ENCODE measurements around the gene SNAP29.
"Not testable (repeated sequence)": the region's sequence is repeated elsewhere in the genome, so short reads cannot be mapped to it uniquely, and the experiment has no call there.

The SNAP29 gene

DNA sequence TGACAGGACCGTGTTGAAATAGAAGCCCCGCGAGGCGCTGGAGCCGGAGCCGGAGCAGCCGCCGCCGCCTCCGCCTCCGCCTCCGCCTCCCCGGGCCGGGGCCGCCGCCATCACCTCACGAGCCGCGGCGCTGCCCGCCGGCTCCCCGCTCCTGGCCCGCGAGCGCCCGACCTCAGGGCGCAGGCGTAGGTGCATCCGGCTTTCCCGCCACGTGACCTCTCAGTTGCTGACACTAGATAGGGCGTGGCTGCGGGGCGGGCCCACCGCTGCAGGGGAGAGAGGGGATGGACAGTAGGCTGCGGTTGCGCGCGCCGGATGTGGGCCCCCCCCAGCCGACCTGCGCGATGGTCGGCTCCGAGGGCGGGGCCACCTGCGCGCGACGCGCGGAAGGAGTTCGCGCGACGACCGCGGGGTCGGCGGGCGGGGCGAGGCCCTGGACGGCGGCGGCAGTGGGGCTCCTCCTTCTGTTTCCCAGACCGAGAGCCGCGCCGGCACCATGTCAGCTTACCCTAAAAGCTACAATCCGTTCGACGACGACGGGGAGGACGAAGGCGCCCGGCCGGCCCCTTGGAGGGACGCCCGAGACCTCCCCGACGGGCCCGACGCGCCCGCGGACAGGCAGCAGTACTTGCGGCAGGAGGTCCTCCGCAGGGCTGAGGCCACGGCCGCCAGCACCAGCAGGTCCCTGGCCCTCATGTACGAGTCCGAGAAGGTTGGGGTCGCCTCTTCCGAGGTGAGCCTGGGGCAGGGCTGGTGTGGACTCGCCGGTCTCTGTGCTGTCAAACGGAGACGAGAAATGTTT, at the start of gene SNAP29, which contains the start of gene PI4KA:
Gene SNAP29 (plus strand): TSS at position 393 of the 802 bp plus-strand sequence. CDS start 104 bp downstream, at position 497.
Gene PI4KA (minus strand): TSS at position 197 of the 802 bp plus-strand sequence. CDS start 86 bp downstream, at position 111.
- DNase-seq = peak; percentile 99

- DNase-seq = no peak
These were observed 49.1 kb upstream of the SNAP29 start for GRCh38 chr22:20809538-20810185.

GRCh38 chr22:20810645-20811044, 48.2 kb upstream of the SNAP29 start:
- no peak for DNase-seq

GRCh38 chr22:20811171-20811570, 47.6 kb upstream of the SNAP29 start:
- no peak for DNase-seq

DNA sequence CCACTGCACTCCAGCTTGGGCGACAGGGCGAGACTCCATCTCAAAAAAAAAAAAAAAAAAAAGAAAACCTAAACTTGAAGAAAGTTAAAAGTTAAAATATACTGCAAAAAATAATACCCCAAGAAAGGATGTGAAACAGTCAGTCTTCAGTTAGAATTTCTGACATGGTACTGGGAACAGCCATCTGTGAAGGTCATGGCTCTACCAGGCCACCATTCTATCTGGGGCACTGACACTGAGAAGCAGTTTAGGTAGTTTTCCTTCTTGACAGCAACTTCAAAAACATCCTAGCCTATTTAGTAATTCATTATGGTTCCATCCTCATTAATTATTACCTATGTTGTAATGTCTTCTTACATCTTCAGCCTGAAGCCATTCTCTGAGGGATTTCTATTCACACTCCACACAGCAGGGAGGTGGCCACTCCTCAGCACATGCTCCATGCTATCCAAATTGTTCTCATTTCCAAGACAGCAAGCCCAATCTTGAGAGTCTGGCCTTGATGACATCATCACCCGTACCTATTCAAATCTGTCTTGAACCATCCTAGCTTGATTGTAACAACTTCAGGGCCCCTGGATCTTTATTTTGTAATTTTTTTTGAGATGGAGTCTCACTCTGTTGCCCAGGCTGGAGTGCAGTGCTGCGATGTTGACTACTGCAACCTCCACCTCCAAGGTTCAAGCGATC, 46.7 kb upstream of the SNAP29 start:
- no peak for DNase-seq

DNA sequence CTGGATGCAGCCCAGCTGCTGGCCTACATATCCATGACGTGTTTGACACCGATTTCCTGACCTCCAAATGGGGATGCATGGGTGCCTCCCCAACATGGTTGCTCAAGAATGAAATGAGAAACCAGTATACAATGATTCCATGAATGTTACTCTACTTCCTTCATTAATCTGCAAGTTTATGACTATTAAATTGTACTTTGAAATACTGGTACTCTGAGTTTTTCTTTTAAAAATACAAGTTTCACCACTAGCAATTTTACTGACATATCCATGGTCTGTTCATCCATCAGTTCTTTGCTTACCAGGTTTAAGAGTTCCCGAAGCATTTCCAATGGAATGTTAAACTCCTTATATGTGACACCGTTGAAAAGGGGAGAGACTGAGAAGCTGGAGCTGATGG, 45.8 kb upstream of the SNAP29 start:
- no peak for DNase-seq

GRCh38 chr22:20814221-20814808, 44.5 kb upstream of the SNAP29 start:
- no peak for DNase-seq

GRCh38 chr22:20815477-20816050, 43.2 kb upstream of the SNAP29 start:
- DNase-seq = no peak

GRCh38 chr22:20816559-20816958, 42.2 kb upstream of the SNAP29 start:
- no peak for DNase-seq

GRCh38 chr22:20818471-20818870, 40.3 kb upstream of the SNAP29 start:
- no peak for DNase-seq

- no peak for DNase-seq
These were observed 39.3 kb upstream of the SNAP29 start for GRCh38 chr22:20819471-20819870.

- DNase-seq = not testable (repeated sequence)
These were observed 37.0 kb upstream of the SNAP29 start for GRCh38 chr22:20821717-20822239.

DNA sequence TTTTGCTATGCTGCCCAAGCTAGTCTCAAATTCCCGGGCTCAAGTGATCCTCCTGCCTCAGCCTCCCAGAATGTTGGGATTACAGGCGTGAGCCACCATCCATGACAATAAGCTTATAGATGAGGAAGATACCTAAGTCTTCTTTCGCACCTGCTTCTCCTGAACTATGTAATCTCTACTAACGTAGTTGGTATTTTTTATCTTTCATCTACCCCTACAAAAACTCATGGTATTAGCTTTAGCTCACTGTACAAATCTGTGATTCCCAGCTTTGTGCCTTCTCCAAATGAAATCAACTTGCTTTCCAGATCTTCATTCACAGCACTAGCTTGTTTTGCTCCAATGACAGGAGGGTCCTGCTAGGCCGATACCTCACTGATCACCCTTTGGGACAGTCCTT, 36.6 kb upstream of the SNAP29 start:
- DNase-seq = no peak

- no peak for DNase-seq
These were observed 35.5 kb upstream of the SNAP29 start for GRCh38 chr22:20823264-20823663.

DNA sequence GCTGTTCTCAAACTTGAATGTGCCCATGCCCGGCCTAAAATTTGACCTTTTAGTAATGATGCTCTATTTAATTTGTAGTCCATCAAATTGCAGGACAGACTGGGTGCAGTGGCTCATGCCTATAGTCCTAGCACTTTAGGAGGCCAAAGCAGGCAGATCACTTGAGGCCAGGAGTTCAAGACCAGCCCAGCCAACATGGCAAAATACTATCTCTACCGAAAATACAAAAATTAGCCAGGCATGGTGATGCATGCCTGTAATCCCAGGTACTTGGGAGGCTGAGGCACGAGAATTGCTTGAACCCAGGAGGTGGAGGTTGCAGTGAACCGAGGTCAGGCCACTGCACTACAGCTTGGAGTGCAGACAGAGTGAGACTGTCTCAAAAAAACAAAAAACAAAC, 33.6 kb upstream of the SNAP29 start:
- not testable (repeated sequence) for DNase-seq

- DNase-seq = no peak
These were observed 33.2 kb upstream of the SNAP29 start for GRCh38 chr22:20825624-20826023.

DNA sequence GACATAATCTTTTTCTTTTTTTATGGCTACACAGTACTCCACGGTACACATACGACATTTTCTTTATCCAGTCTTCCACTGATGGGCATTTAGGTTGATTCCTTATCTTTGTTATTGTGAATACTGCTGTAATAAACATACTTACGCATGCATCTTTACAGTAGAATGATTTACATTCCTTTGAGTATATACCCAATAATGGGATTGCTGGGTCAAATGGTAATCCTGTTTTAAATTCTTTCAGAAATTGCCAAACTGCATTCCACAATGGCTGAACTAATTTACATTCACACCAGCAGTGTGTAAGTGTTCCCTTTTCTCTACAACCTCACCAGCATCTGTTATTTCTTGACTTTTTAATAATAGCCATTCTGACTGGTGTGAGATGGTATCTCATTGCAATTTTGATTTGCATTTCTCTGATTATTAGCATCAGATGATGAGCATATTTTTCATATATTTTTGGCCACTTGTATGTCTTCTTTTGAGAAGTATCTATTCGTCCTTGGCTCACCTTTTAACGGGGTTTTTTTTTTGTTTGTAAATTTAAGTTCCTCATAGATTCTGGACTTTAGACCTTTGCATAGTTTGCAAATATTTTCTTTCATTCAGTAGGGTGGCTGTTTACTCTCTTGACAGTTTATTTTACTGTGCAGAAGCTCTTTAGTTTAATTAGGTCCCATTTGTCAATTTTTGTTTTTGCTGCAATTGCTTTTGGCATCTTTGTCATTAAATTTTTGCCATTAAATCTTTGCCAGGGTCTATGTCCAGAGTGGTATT, 32.2 kb upstream of the SNAP29 start:
- DNase-seq = not testable (repeated sequence)

- DNase-seq = no peak
These were observed 29.2 kb upstream of the SNAP29 start for GRCh38 chr22:20829491-20830134.

DNA sequence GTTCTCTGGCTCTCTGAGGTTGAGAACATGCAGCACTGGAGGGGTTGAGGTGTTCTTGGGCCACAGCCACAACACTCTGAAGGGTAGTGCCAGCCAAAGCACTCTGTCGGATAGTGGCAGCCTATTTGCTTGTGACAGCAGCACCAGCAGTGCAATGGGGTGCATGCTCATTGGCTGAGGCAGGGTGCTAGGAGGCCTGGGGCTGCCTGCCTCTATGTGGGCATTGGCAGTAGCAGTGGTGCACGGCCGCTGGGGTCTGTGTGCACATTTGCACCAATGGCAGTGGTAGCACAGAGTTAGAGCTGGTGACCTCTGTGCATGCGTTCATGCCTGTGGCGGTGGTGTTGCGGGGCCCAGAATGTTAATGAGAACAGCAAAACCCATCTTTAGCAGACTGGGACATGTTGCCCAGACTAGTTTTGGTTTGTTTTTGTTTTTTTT, 25.6 kb upstream of the SNAP29 start:
- no peak for DNase-seq

GRCh38 chr22:20834206-20834605, 24.6 kb upstream of the SNAP29 start:
- DNase-seq = no peak

- no peak for DNase-seq
These were observed 24.1 kb upstream of the SNAP29 start for GRCh38 chr22:20834725-20835124.

Data from islet precursor cell (in vitro differentiated cells).